Mesenchymal stem cell (in vitro differentiated cells and primary cell): ENCODE data around the gene SMARCD3.

ENCODE experiments used
- DNase-seq: peaks from one replicate; pipeline ENCODE4 v3.0.0-alpha.2; 2013
- H2AFZ ChIP-seq: one replicate; pipeline ENCODE4 v1.6.1; 2013; ENCODE audit warnings: low read depth, mild to moderate bottlenecking, control low read depth, inconsistent platforms, low read length, moderate library complexity
- H2AK5ac ChIP-seq: 2 replicates; pipeline ENCODE4 v1.6.1; 2013; ENCODE audit warnings: low read length, moderate library complexity, mild to moderate bottlenecking, inconsistent platforms; ENCODE audit not compliant: severe bottlenecking
- H2BK120ac ChIP-seq: one replicate; pipeline ENCODE4 v1.6.1; 2013; ENCODE audit warnings: low read depth, mild to moderate bottlenecking, inconsistent platforms, low read length, moderate library complexity
- H2BK12ac ChIP-seq, 2 experiments: one replicate each; pipeline ENCODE4 v1.6.1; 2013; ENCODE audit warnings: inconsistent platforms in 2 of 2, low read length in 2 of 2, mild to moderate bottlenecking in 2 of 2, moderate library complexity in 2 of 2, control low read depth in 1 of 2
- H2BK15ac ChIP-seq: one replicate; pipeline ENCODE4 v1.6.1; 2013; ENCODE audit warnings: mild to moderate bottlenecking, low read depth, inconsistent platforms; ENCODE audit not compliant: poor library complexity, severe bottlenecking
- H2BK5ac ChIP-seq: 2 replicates; pipeline ENCODE4 v1.6.1; 2013; ENCODE audit warnings: low read depth, mild to moderate bottlenecking, low read length, control low read depth, inconsistent platforms; ENCODE audit not compliant: poor library complexity, severe bottlenecking
- H3K14ac ChIP-seq, 2 experiments: one replicate each; pipeline ENCODE4 v1.6.1; 2013; ENCODE audit warnings: inconsistent platforms in 2 of 2, low read length in 2 of 2, control low read depth in 1 of 2, mild to moderate bottlenecking in 1 of 2, moderate library complexity in 1 of 2
- H3K18ac ChIP-seq, 2 experiments: one replicate each; pipeline ENCODE4 v1.6.1; 2013; ENCODE audit warnings: inconsistent platforms in 2 of 2, low read length in 2 of 2, control low read depth in 1 of 2, low read depth in 1 of 2, mild to moderate bottlenecking in 1 of 2
- H3K23ac ChIP-seq, 2 experiments: one replicate each; pipeline ENCODE4 v1.6.1; 2013; ENCODE audit warnings: inconsistent platforms in 2 of 2, low read length in 2 of 2, mild to moderate bottlenecking in 2 of 2, moderate library complexity in 2 of 2, control low read depth in 1 of 2
- H3K27ac ChIP-seq: 2 replicates; pipeline ENCODE4 v1.5.1; 2013; ENCODE audit warnings: mild to moderate bottlenecking, moderate library complexity, low read length, control low read depth, inconsistent platforms; ENCODE audit not compliant: poor library complexity, severe bottlenecking
- H3K27me3 ChIP-seq, 2 experiments: 2 replicates each; pipeline versions ENCODE4 v1.6.1 to v1.7.0; 2013; ENCODE audit warnings: low read length in 2 of 2, mild to moderate bottlenecking in 2 of 2, moderate library complexity in 2 of 2, control low read depth in 1 of 2, inconsistent platforms in 1 of 2; ENCODE audit not compliant: control insufficient read depth in 1 of 2, insufficient read depth in 1 of 2
- H3K36me3 ChIP-seq, 2 experiments: 2 replicates each; pipeline versions ENCODE4 v1.6.1 to v1.7.0; 2013; ENCODE audit warnings: low read length in 2 of 2, control low read depth in 1 of 2, inconsistent platforms in 1 of 2, low read depth in 1 of 2, mild to moderate bottlenecking in 1 of 2; ENCODE audit not compliant: insufficient read depth in 2 of 2, control insufficient read depth in 1 of 2
- H3K4ac ChIP-seq, 2 experiments: one replicate each; pipeline ENCODE4 v1.6.1; 2013; ENCODE audit warnings: inconsistent platforms in 2 of 2, low read length in 2 of 2, mild to moderate bottlenecking in 2 of 2, moderate library complexity in 2 of 2, control low read depth in 1 of 2, low read depth in 1 of 2
- H3K4me1 ChIP-seq: 2 replicates; pipeline ENCODE4 v1.6.1; 2013; ENCODE audit warnings: low read depth, low read length, control low read depth; ENCODE audit not compliant: control insufficient read depth, insufficient read depth
- H3K4me2 ChIP-seq: 2 replicates; pipeline ENCODE4 v1.6.1; 2013; ENCODE audit warnings: low read length, mild to moderate bottlenecking, inconsistent platforms; ENCODE audit not compliant: poor library complexity, severe bottlenecking
- H3K4me3 ChIP-seq, 2 experiments: 2 replicates each; pipeline versions ENCODE4 v1.5.1 to v1.7.0; 2013; ENCODE audit warnings: low read length in 2 of 2, mild to moderate bottlenecking in 2 of 2, control low read depth in 1 of 2, low read depth in 1 of 2; ENCODE audit not compliant: insufficient read depth in 1 of 2
- H3K79me1 ChIP-seq: replicated peaks from 2 replicates; pipeline ENCODE4 v1.6.1; 2013; ENCODE audit warnings: mild to moderate bottlenecking, control low read depth, low read length, inconsistent platforms; ENCODE audit not compliant: poor library complexity, severe bottlenecking
- H3K9ac ChIP-seq: 2 replicates; pipeline ENCODE4 v1.7.0; 2013; ENCODE audit warnings: mild to moderate bottlenecking, low read length, moderate library complexity
- H3K9me3 ChIP-seq: 2 replicates; pipeline ENCODE4 v1.7.0; 2013; ENCODE audit warnings: mild to moderate bottlenecking, low read length; ENCODE audit not compliant: control insufficient read depth
- H4K8ac ChIP-seq: one replicate; pipeline ENCODE4 v1.6.1; 2013; ENCODE audit warnings: inconsistent platforms, mild to moderate bottlenecking, low read length, moderate library complexity
- H4K91ac ChIP-seq: one replicate; pipeline ENCODE4 v1.6.1; 2013; ENCODE audit warnings: mild to moderate bottlenecking, low read length, inconsistent platforms
- WGBS: methylation state at CpG from one replicate; pipeline ENCODE4 v1.1.7; 2013; ENCODE audit warnings: mixed read lengths; 5-methylcytosine and 5-hydroxymethylcytosine counted together

Gene SMARCD3

DNA sequence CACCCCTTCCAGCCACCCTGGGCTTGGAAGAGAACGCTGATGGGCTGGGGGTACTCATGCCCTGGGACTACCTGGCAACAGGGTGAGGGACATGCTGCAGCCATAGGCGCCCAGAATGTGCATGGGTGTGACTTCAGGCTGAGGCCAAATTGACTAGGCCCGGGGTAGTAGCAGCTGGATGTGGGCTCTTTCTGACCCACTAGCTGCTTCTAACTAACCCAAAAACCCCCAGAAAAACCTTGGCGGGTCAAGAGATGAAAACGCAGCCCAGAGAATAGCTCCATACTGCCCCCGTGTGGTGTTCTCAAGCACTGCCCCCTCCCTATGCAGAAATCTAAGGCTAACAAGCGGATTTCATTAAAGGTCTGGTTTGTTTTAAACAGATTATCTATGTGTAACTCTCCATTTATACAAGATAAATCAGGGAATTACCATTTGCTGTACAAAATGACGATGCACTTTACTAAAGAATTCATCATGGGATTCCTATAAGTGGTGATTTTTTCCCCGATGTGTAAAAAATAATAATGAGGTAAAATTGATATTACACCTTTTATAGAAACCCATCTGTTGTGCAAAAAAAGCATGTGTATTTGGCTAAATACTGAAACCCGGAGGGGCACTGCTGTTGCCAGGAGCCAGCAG, 4.2 kb downstream of the SMARCD3 start:
- H4K91ac ChIP-seq = no peak overlapping the region
- H2BK15ac ChIP-seq = no peak overlapping the region
- H2AFZ ChIP-seq = no peak overlapping the region
- no peak overlapping the region for H3K4me2 ChIP-seq
- H4K8ac ChIP-seq = no peak overlapping the region
- no peak overlapping the region for H3K23ac ChIP-seq
- no peak overlapping the region for H3K4me3 ChIP-seq
- no peaks in the 10 kb centered on the region for H3K27me3 ChIP-seq
- H3K27ac ChIP-seq = no peak overlapping the region
- H3K36me3 ChIP-seq = peaks cover 31 to 41% of the 10 kb centered on the region in 2 experiments
- H3K79me1 ChIP-seq = peaks cover 31% of the 10 kb centered on the region
- H2BK120ac ChIP-seq = no peak overlapping the region
- H2BK12ac ChIP-seq = no peak overlapping the region
- H3K14ac ChIP-seq = no peak overlapping the region
- no peak overlapping the region for H3K18ac ChIP-seq
- WGBS = 55% methylated on average over 7 of the region's 10 CpGs
- H3K4me1 ChIP-seq = peaks cover 36% of the 10 kb centered on the region
- H2BK5ac ChIP-seq = no peak overlapping the region
- H2AK5ac ChIP-seq = no peak overlapping the region
- peak; percentile 61 for DNase-seq
- no peaks in the 10 kb centered on the region for H3K9me3 ChIP-seq
- H3K9ac ChIP-seq = peak overlapping the region; percentile 49
- no peak overlapping the region for H3K4ac ChIP-seq

DNA sequence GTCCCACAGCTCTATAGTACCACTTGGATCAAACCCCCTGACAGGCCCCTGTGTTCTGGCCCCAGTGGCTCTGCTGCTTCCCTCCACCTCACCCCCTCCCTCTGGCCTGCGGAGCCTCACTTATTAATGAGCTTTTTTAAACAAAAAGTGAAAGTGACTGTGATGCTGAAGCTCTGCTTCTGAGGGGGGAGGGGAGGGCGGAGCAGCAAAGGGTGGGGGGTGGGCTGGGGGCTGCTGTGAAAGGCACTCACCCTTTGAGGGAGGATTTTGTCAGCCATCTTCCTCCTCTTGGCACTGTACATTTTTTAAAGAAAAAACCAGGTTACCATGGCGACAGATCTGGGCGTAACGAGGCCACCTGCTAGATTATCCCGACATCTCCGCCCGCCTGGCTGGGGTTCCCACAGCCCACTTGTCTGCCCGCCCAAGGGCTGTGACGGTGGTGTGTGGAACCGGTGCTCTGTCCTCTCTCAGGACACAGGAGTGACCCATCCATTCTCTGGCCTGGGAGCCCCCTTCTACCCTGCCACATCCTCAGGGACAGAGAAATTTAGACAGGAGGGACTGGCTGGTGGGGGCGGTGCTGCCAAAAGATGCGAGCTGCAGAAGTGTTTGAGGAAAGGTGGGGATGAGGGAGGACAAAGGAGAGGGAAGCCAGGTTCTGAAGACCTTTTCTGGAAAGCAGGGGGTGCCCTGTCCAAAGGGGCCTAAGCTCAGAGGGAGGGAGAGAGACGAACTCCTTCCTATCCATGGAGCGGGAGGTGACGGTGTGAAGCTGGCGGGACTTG, 4.9 kb downstream of the SMARCD3 start:
- H2AK5ac ChIP-seq = no peak overlapping the region
- peak overlapping the region; percentile 8 for H3K9ac ChIP-seq
- H2BK12ac ChIP-seq = no peak overlapping the region
- no peaks in the 10 kb centered on the region for H3K9me3 ChIP-seq
- DNase-seq = peak; percentile 10
- H3K4ac ChIP-seq = no peak overlapping the region
- H3K14ac ChIP-seq = no peak overlapping the region
- no peak overlapping the region for H2BK120ac ChIP-seq
- H4K91ac ChIP-seq = no peak overlapping the region
- peaks cover 34% of the 10 kb centered on the region for H3K4me1 ChIP-seq
- 83% methylated on average over 16 of the region's 17 CpGs for WGBS
- H3K36me3 ChIP-seq = peaks cover 38 to 48% of the 10 kb centered on the region in 2 experiments
- H3K4me2 ChIP-seq = no peak overlapping the region
- H4K8ac ChIP-seq = no peak overlapping the region
- H2BK5ac ChIP-seq = no peak overlapping the region
- no peaks in the 10 kb centered on the region for H3K27me3 ChIP-seq
- no peak overlapping the region for H3K27ac ChIP-seq
- no peak overlapping the region for H2AFZ ChIP-seq
- no peak overlapping the region for H3K4me3 ChIP-seq
- no peak overlapping the region for H3K18ac ChIP-seq
- H2BK15ac ChIP-seq = no peak overlapping the region
- no peak overlapping the region for H3K23ac ChIP-seq
- peaks cover 31% of the 10 kb centered on the region for H3K79me1 ChIP-seq

DNA sequence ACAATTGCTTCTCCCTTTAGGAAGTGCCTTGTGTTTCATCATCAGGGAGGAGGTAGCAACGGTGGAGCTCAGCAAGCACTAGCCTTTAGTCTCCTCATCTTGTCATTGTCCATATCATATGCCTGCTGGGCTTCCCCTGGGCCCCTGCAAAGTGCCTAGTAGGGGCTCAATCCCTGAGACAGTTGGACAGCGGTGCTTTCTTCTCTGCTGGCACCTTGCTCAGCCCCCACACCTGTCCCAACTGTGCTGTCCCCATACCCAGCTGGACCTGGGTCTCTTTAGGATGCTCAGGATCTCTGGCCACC, 5.5 kb downstream of the SMARCD3 start:
- no peak overlapping the region for H2BK15ac ChIP-seq
- H3K27me3 ChIP-seq = no peaks in the 10 kb centered on the region
- H3K4me1 ChIP-seq = peaks cover 34% of the 10 kb centered on the region
- no peak for DNase-seq
- H3K23ac ChIP-seq = no peak overlapping the region
- no peak overlapping the region for H3K4me2 ChIP-seq
- peak overlapping the region; percentile 8 for H3K9ac ChIP-seq
- no peak overlapping the region for H4K91ac ChIP-seq
- no peak overlapping the region for H2BK12ac ChIP-seq
- no peak overlapping the region for H3K4me3 ChIP-seq
- WGBS = 83% methylated on average over 2 of the region's 2 CpGs
- H3K4ac ChIP-seq = no peak overlapping the region
- H3K18ac ChIP-seq = no peak overlapping the region
- no peak overlapping the region for H2BK120ac ChIP-seq
- peaks cover 43 to 54% of the 10 kb centered on the region in 2 experiments for H3K36me3 ChIP-seq
- H2AK5ac ChIP-seq = no peak overlapping the region
- no peak overlapping the region for H2AFZ ChIP-seq
- H3K27ac ChIP-seq = no peak overlapping the region
- no peaks in the 10 kb centered on the region for H3K9me3 ChIP-seq
- H2BK5ac ChIP-seq = no peak overlapping the region
- H4K8ac ChIP-seq = no peak overlapping the region
- peaks cover 34% of the 10 kb centered on the region for H3K79me1 ChIP-seq
- H3K14ac ChIP-seq = no peak overlapping the region

DNA sequence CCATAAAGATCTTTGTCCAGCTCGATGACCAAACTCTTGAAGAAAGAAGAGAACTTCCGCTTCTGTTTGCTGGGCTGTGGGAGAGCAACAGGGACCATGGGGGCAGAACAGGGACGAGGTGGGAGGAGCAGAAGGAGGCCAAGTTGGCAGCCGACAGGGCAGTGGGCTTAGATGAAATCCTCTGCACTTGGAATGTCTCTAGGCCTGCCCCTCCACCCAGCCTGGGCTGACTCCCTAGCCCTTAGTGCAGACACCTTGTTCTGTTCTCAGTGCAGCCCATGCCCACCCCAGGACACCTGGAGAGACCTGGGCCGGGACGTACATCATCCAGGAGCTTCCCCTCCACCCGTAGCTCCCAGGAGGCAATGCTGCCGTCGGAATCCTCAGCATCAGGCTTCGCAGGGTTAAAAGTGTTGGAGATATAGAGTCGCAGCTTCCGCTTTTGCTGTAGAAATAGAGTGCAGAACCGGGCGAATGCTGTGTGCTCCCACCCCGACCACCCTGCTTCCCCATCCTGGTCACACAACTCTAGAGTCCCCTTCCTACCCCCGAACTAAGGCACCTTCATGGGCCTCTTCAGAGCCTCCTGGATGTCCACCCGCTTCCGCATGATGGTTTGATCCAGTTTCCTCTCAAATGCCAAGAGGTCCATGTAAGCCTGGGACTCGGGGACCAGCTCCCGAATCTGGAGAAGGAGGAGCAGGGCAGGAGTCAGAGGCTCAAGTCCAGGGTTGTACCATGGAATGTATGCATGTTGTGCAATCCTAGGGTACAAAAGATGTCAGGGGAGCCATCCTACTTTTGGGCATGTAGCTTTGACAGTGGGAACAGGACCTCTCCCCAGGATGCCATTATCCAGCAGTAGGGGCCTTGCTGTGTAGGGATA, 6.1 kb downstream of the SMARCD3 start:
- no peaks in the 10 kb centered on the region for H3K9me3 ChIP-seq
- peak overlapping the region in 1 of 2 experiments; percentile 6 for H2BK12ac ChIP-seq
- H2BK5ac ChIP-seq = no peak overlapping the region
- H3K18ac ChIP-seq = no peak overlapping the region
- no peak overlapping the region for H3K4ac ChIP-seq
- H4K91ac ChIP-seq = no peak overlapping the region
- H3K27ac ChIP-seq = no peak overlapping the region
- peak overlapping the region; percentile 8 for H3K9ac ChIP-seq
- no peak overlapping the region for H3K4me3 ChIP-seq
- no peak for DNase-seq
- H4K8ac ChIP-seq = no peak overlapping the region
- H3K14ac ChIP-seq = no peak overlapping the region
- H3K79me1 ChIP-seq = peaks cover 36% of the 10 kb centered on the region
- no peak overlapping the region for H3K4me2 ChIP-seq
- no peak overlapping the region for H2AFZ ChIP-seq
- no peaks in the 10 kb centered on the region for H3K27me3 ChIP-seq
- H3K23ac ChIP-seq = no peak overlapping the region
- 86% methylated on average over 20 of the region's 20 CpGs for WGBS
- peaks cover 28% of the 10 kb centered on the region for H3K4me1 ChIP-seq
- no peak overlapping the region for H2AK5ac ChIP-seq
- H2BK15ac ChIP-seq = no peak overlapping the region
- no peak overlapping the region for H2BK120ac ChIP-seq
- H3K36me3 ChIP-seq = peaks cover 49 to 60% of the 10 kb centered on the region in 2 experiments
